GM19351 (cell line): ENCODE results near the gene S100A4.
"Not testable (repeated sequence)": the region's sequence is repeated elsewhere in the genome, so short reads cannot be mapped to it uniquely, and the experiment has no call there.

Experiments
- ATAC-seq: cut with Tn5 transposase; IDR thresholded peaks from one replicate; pipeline ENCODE4 v1.9.1; 2021; ENCODE audit warnings: mild to moderate bottlenecking, moderate library complexity; ENCODE audit not compliant: unreplicated experiment

S100A4 gene

GRCh38 chr1:153535242-153536011 lies 10.2 kb downstream of the S100A4 start, which contains the start of gene S100A6:
Gene S100A6 (minus strand): TSS chr1:153535991. CDS start chr1:153535339, 652 bp downstream.
- no peak for ATAC-seq

GRCh38 chr1:153534925-153535241 lies 10.7 kb downstream of the S100A4 start:
- no peak for ATAC-seq

- ATAC-seq: no peak
Observed at GRCh38 chr1:153534226-153534924, 11.2 kb downstream of the S100A4 start.

- ATAC-seq: no peak
Observed at GRCh38 chr1:153533689-153534201, 11.9 kb downstream of the S100A4 start.

- no peak for ATAC-seq
Observed at GRCh38 chr1:153532769-153533599, 12.6 kb downstream of the S100A4 start.

GRCh38 chr1:153532181-153532580 lies 13.4 kb downstream of the S100A4 start:
- no peak for ATAC-seq

GRCh38 chr1:153531638-153532037 lies 14.0 kb downstream of the S100A4 start:
- no peak for ATAC-seq

GRCh38 chr1:153527683-153528040 lies 17.9 kb downstream of the S100A4 start:
- ATAC-seq: no peak

GRCh38 chr1:153527023-153527682 lies 18.5 kb downstream of the S100A4 start:
- no peak for ATAC-seq

- no peak for ATAC-seq
Observed at GRCh38 chr1:153526132-153526543, 19.5 kb downstream of the S100A4 start.

GRCh38 chr1:153525088-153525728 lies 20.4 kb downstream of the S100A4 start:
- no peak for ATAC-seq

GRCh38 chr1:153522353-153523048 lies 23.1 kb downstream of the S100A4 start:
- not testable (repeated sequence) for ATAC-seq

- not testable (repeated sequence) for ATAC-seq
Observed at GRCh38 chr1:153521808-153522207, 23.8 kb downstream of the S100A4 start.

- ATAC-seq: no peak
Observed at GRCh38 chr1:153520818-153521476, 24.7 kb downstream of the S100A4 start.

- not testable (repeated sequence) for ATAC-seq
Observed at GRCh38 chr1:153520137-153520691, 25.4 kb downstream of the S100A4 start.

- ATAC-seq: no peak
Observed at GRCh38 chr1:153519242-153519641, 26.4 kb downstream of the S100A4 start.

GRCh38 chr1:153515504-153516394 lies 29.9 kb downstream of the S100A4 start:
- ATAC-seq: no peak

- ATAC-seq: no peak
Observed at GRCh38 chr1:153513666-153514065, 31.9 kb downstream of the S100A4 start.
